Upper lobe of left lung (tissue), 4 donors: ENCODE results near the gene MAP3K3.

Experiments used
- CTCF ChIP-seq, 6 experiments: fragments of 450-650 bp in 4 of 6; fragments of 200-600 bp in 2 of 6; sonication (generic) in 2 of 6; IDR thresholded peaks; one replicate each; pipeline ENCODE4 v1.5.1; 2016 to 2019; ENCODE audit warnings: antibody characterized with exemption in 6 of 6
- POLR2AphosphoS5 ChIP-seq, 2 donors: sonication (generic); formaldehyde crosslinking; IDR thresholded peaks; one replicate each; pipeline ENCODE4 v1.5.1; 2017; ENCODE audit warnings: antibody characterized with exemption in 2 of 2

GRCh38 chr17:63706336-63707082, 84.3 kb downstream of the MAP3K3 start:
- TF ChIP-seq CTCF (IDR thresholded peaks at IDR 0.05), result no peak
- TF ChIP-seq POLR2AphosphoS5 (IDR thresholded peaks at IDR 0.05), result no peak
